Measurements from ENCODE around the gene PRKG1.

GRCh38 chr10:51302316-51302715 is 228.0 kb downstream of the PRKG1 start:
- TF ChIP-seq CTCF (IDR thresholded peaks at IDR 0.05): no peak
- no peak for TF ChIP-seq EZH2 (IDR thresholded peaks at IDR 0.05; ENCODE audit: borderline replicate concordance, insufficient read depth, low read depth, low read length, poor library complexity, severe bottlenecking)

Data from B cell (primary cell).